Mesodermal cell (in vitro differentiated cells): Measurements from ENCODE around the gene BRD3OS.

ENCODE experiments used
- H3K27ac ChIP-seq: 2 replicates; pipeline ENCODE4 v1.7.0; 2013; ENCODE audit warnings: mild to moderate bottlenecking, low read depth, low read length, moderate library complexity; ENCODE audit not compliant: severe bottlenecking
- H3K36me3 ChIP-seq: 2 replicates; pipeline ENCODE4 v1.7.1; 2013; ENCODE audit warnings: mild to moderate bottlenecking, low read length, moderate library complexity; ENCODE audit not compliant: control insufficient read depth, insufficient read depth
- H3K4me1 ChIP-seq: one replicate; pipeline ENCODE4 v1.7.1; 2013; ENCODE audit warnings: mild to moderate bottlenecking, low read length; ENCODE audit not compliant: insufficient read depth, control insufficient read depth, poor library complexity, severe bottlenecking
- H3K4me3 ChIP-seq: 2 replicates; pipeline ENCODE4 v1.7.0; 2013; ENCODE audit warnings: low read length, control low read depth, mild to moderate bottlenecking; ENCODE audit not compliant: insufficient read depth, poor library complexity, severe bottlenecking; ENCODE audit errors: extremely low read depth
- H3K9me3 ChIP-seq: 2 replicates; pipeline ENCODE4 v1.7.1; 2013; ENCODE audit warnings: mild to moderate bottlenecking, low read length, moderate library complexity; ENCODE audit not compliant: control insufficient read depth
- WGBS, 2 experiments: methylation state at CpG; one replicate each; pipeline ENCODE4 v1.1.5; 2013; ENCODE audit warnings: missing lambda C conversion rate in 2 of 2; ENCODE audit not compliant: insufficient coverage in 2 of 2; 5-methylcytosine and 5-hydroxymethylcytosine counted together

The BRD3OS gene

DNA sequence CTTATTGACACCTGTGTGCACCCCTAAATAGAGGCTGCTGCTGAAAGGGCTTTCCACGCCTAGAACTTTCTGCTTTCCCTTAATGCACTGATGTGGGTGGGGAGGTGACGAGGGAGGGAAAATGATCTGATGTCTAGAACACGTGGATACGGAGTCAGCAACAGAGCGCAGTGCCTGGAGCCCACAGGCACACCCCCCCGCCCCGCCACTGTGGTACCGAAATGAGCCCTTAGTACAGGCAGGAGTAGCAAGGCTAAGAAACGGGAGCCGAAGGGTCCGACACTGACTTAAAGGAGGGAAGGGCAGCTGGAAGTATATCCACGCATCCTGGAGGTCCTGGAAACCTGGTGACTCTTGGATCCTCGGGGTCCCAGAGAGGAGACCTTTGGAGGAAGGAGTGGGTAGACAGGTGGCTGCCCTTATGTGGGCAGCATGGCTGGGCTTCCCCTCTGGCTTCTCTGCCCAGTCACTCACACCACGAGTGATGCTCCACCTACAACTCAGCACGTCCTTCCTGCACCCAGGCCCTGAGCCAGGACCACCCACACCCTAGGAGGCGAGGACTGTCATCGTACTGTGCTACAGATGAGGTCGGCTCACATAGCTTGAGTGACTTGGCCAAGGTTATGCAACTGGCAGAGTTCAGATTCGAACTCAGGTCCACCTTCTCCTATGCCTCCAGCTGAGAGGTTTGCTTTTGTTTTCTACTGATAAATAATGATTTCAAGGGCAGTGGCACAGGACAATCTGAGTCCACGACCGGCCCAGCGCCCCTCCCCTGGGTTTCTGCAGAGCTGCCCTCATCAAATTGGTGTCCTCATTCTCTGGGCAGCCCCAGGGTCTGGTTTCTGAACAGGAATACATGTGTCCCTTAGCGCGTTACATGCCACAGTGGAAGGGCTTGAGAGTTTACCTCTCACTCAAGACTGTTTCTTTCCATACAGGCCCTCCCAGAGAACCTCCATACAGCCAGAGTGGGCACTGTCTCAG, 28.5 kb upstream of the BRD3OS start:
- H3K36me3 ChIP-seq, result no peaks in the 10 kb centered on the region
- no peak overlapping the region for H3K27ac ChIP-seq
- 77 to 80% methylated on average over 21 to 24 of the region's 24 CpGs for WGBS, 2 experiments
- H3K9me3 ChIP-seq, result no peaks in the 10 kb centered on the region
- H3K4me3 ChIP-seq, result no peak overlapping the region
- H3K4me1 ChIP-seq, result peaks cover 10% of the 10 kb centered on the region

DNA sequence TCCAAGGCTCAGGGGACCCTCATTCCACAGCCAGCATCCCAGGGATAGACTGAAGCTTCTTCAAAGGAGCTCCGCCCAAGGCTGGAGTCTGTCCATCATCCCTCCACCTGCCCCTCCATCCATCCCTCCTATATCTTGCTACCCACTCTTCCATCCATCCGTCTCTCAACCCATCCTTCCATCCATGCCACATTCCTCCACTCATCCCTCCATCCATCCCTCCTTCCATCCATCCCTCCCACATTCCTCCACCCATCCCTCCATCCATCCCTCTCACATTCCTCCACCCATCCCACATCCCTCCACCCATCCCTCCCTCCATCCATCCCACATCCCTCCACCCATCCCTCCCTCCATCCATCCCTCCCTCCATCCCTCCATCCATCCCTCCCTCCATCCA, 27.7 kb upstream of the BRD3OS start:
- Histone ChIP-seq H3K4me3 (no peak overlapping the region), H3K27ac (no peak overlapping the region), H3K4me1 (peaks cover 10% of the 10 kb centered on the region), H3K36me3 (no peaks in the 10 kb centered on the region), H3K9me3 (no peaks in the 10 kb centered on the region)
- 86% methylated on average over 2 of the region's 2 CpGs for WGBS, 2 experiments

DNA sequence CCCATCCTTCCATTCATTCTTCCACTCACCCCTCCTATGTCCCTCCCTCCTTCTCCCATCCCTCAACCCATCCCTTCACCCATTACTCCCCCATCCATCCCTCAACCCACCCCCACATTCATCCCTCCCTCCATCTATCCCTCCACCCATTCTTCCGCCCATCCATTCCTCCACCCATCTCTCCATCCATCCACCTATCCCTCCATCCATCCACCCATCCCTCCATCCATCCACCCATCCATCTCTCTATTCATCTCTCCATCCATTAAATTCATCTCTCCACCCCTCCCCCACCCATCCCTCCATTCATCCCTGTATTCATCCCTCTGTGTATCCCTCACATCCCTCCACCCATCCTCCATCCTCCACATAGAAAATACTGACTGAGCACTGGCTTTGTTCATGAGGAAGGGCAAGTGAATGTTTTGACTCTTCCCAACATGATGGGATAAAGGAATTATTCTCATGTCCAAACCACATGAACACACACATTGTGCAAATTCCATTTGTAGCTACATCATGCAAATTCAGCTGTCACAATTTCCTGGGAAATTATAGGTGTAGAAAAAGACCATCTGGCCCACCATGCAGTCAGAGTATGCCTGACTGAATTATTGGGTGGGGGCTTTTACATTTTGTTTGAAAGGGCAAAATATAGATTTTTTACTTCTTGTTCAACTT, 26.2 kb upstream of the BRD3OS start:
- Histone ChIP-seq H3K27ac (no peak overlapping the region), H3K9me3 (no peaks in the 10 kb centered on the region), H3K4me3 (no peak overlapping the region), H3K36me3 (no peaks in the 10 kb centered on the region), H3K4me1 (no peaks in the 10 kb centered on the region)
- WGBS, 2 experiments, result 95% methylated on average over 1 of the region's 1 CpG; no CpG with 5 or more reads in 1 of the 2 experiments

- Histone ChIP-seq H3K9me3 (no peaks in the 10 kb centered on the region), H3K36me3 (no peaks in the 10 kb centered on the region), H3K4me1 (no peaks in the 10 kb centered on the region), H3K4me3 (no peak overlapping the region), H3K27ac (no peak overlapping the region)
- WGBS, 2 experiments, result 82 to 89% methylated on average over 6 of the region's 6 CpGs
Observed at GRCh38 chr9:133999851-134000265, 25.4 kb upstream of the BRD3OS start.

- Histone ChIP-seq H3K4me3 (no peak overlapping the region), H3K4me1 (no peaks in the 10 kb centered on the region), H3K27ac (no peak overlapping the region), H3K36me3 (no peaks in the 10 kb centered on the region), H3K9me3 (no peaks in the 10 kb centered on the region)
- 80 to 86% methylated on average over 1 of the region's 2 CpGs for WGBS, 2 experiments
Observed at GRCh38 chr9:134002796-134003195, 22.5 kb upstream of the BRD3OS start.

- no peak overlapping the region for H3K4me3 ChIP-seq
- WGBS, 2 experiments, result 80 to 88% methylated on average over 1 of the region's 2 CpGs
- H3K9me3 ChIP-seq, result no peaks in the 10 kb centered on the region
- no peak overlapping the region for H3K27ac ChIP-seq
- no peaks in the 10 kb centered on the region for H3K36me3 ChIP-seq
- H3K4me1 ChIP-seq, result no peaks in the 10 kb centered on the region
Observed at GRCh38 chr9:134003237-134003636, 22.0 kb upstream of the BRD3OS start.

DNA sequence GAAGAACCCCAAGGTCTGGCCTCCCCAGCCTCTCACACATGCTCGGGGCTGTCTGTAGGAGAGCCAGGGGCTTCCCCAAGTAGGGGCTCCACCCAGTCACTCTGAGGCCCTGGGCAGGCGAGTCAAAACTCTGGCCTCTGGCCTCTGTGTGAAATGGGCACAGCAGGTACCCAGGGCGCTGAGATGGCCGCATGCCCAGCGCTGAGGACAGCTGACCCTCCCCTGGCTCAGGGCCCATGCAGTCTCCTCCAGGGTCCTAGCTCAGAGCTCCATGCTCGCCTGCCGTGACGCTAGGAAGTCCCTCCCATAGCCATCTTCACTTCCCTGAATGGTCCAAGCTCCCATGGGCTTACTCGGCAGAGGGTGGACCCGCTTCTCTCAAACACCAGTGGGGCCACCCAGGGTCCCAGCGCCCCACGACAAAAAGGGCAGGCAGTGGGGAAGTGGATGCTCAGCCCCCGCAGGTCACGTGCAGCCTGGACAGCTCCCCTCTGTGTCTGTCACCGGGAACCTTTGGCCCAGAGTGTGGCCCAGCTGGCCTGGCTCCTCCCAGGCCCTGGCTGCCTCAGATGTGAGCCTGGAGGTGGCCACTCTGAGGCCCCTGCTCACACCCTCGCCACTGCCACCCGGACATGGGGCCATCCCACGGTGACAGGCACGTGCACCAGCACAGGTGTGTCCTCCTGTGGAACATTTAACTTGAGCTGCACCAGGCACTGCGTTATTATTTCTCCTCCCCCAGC, 21.0 kb upstream of the BRD3OS start:
- H3K9me3 ChIP-seq, result no peaks in the 10 kb centered on the region
- H3K4me1 ChIP-seq, result no peaks in the 10 kb centered on the region
- WGBS, 2 experiments, result 82 to 85% methylated on average over 20 of the region's 20 CpGs
- H3K36me3 ChIP-seq, result no peaks in the 10 kb centered on the region
- H3K4me3 ChIP-seq, result no peak overlapping the region
- no peak overlapping the region for H3K27ac ChIP-seq

GRCh38 chr9:134004881-134005280, 20.4 kb upstream of the BRD3OS start:
- no peaks in the 10 kb centered on the region for H3K4me1 ChIP-seq
- 84 to 88% methylated on average over 12 to 14 of the region's 14 CpGs for WGBS, 2 experiments
- no peaks in the 10 kb centered on the region for H3K9me3 ChIP-seq
- H3K4me3 ChIP-seq, result no peak overlapping the region
- H3K27ac ChIP-seq, result no peak overlapping the region
- H3K36me3 ChIP-seq, result no peaks in the 10 kb centered on the region

GRCh38 chr9:134005381-134005780, 19.9 kb upstream of the BRD3OS start:
- Histone ChIP-seq H3K4me3 (no peak overlapping the region), H3K9me3 (peaks cover 3% of the 10 kb centered on the region), H3K27ac (no peak overlapping the region), H3K36me3 (no peaks in the 10 kb centered on the region), H3K4me1 (no peaks in the 10 kb centered on the region)
- WGBS, 2 experiments, result 90 to 92% methylated on average over 6 to 8 of the region's 8 CpGs

GRCh38 chr9:134007150-134007549, 18.1 kb upstream of the BRD3OS start:
- H3K27ac ChIP-seq, result no peak overlapping the region
- peaks cover 17% of the 10 kb centered on the region for H3K9me3 ChIP-seq
- no peak overlapping the region for H3K4me3 ChIP-seq
- H3K4me1 ChIP-seq, result no peaks in the 10 kb centered on the region
- no peaks in the 10 kb centered on the region for H3K36me3 ChIP-seq
- WGBS, 2 experiments, result 74 to 88% methylated on average over 5 to 6 of the region's 6 CpGs
